ENCODE measurements around the gene MRPL54. TPM values are rescaled to one million over a fixed set of nuclear protein-coding genes. Genes with fewer than 3 reads are reported as not detected.
"Not testable (repeated sequence)": the region's sequence is repeated elsewhere in the genome, so short reads cannot be mapped to it uniquely, and the experiment has no call there.

The MRPL54 gene
- total RNA-seq, 2 donors from 2014 or later = 25.5 to 57.2 TPM

DNA sequence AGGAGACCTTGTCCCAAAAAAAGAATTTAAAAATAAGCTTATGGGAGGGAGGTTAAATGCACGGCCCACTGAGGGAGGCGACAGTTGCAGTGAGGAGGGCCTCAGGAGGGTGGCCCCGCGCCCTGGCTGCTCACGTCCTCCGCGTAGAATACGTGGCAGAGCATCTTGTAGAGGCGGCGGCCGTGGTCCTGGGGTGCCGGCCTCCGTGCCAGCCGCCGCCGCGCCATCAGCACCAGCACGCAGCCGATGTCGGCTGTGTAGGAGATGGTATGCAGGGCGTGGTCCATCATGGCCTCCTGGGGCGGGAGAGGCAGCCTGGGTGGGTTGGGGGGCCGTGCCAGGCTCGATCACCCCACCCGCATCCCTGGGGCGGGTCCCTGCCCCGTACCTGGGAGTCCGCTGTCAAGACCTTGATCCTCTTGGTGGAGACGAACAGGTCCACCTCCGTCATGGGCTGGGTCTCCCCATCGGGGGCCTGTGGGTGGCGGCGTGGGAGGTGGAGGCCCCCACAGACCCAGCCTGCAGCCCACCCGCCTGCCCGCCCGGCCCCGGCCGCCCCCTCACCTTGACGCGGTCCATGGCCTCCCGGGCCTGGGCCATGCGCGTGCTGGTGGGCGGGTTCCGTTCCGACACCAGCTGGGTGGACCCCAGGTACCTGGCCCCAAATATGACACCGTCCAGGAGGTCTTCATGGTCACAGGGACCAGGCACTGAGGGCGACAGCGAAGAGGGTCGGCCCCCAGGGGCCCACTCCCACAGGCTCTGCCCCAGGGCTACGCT lies 8.7 kb upstream of the MRPL54 start:
- H3K9me3 Mint-ChIP-seq = no peaks in the 10 kb centered on the region
- H3K36me3 Mint-ChIP-seq (ENCODE audit: low read depth) = peaks cover 71% of the 10 kb centered on the region
- ATAC-seq (replicated peaks) = no peak
- H3K27ac Mint-ChIP-seq = no peak overlapping the region
- no peaks in the 10 kb centered on the region for H3K27me3 Mint-ChIP-seq
- no peak overlapping the region for H3K4me3 Mint-ChIP-seq
- H3K4me1 Mint-ChIP-seq = peaks cover 6% of the 10 kb centered on the region

DNA sequence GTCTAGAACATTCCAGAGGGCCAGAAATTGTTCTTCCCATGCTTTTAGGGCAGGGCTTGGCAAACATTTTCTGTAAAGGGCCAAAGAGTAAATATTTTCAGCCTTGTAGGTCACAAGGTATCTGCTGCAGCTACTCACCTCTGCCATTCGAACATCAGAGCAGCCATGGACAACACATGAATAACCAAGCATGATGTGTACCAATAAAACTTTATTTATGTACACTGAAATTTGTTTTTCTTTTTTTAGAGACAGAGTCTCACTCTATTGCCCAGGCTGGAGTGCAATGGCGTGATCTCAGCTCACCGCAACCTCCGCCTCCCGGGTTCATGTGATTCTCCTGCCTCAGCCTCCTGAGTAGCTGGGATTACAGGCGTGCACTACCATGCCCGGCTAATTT lies 4.8 kb upstream of the MRPL54 start:
- not testable (repeated sequence) for H3K4me1 Mint-ChIP-seq, H3K27ac Mint-ChIP-seq

DNA sequence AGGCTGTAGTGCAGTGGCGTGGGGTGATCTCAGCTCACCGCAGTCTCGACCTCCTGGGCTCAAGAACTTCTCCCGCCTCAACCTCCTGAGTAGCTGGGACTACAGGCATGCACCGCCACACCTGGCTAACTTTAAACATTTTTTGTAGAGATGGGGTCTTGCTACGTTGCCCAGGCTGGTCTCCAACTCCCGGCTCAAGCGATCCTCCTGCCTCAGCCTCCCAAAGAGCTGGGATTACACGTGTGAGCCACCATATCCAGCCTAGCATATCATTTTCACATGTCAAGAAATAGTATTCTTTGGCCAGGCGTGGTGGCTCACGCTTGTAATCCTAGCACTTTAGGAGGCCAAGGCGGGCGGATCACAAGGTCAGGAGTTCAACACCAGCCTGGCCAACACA lies 4.2 kb upstream of the MRPL54 start:
- H3K27ac Mint-ChIP-seq; H3K9me3 Mint-ChIP-seq; H3K4me3 Mint-ChIP-seq; ATAC-seq (replicated peaks); H3K27me3 Mint-ChIP-seq: not testable (repeated sequence)
- Mint-ChIP-seq H3K4me1 (peaks cover 13% of the 10 kb centered on the region), H3K36me3 (ENCODE audit: low read depth) (peaks cover 79% of the 10 kb centered on the region)

More for the DNA sequence above, 4.8 kb upstream of the MRPL54 start:
- H3K27me3 Mint-ChIP-seq; H3K9me3 Mint-ChIP-seq; H3K4me3 Mint-ChIP-seq; ATAC-seq (replicated peaks): not testable (repeated sequence)
- peaks cover 77% of the 10 kb centered on the region for H3K36me3 Mint-ChIP-seq (ENCODE audit: low read depth)

DNA sequence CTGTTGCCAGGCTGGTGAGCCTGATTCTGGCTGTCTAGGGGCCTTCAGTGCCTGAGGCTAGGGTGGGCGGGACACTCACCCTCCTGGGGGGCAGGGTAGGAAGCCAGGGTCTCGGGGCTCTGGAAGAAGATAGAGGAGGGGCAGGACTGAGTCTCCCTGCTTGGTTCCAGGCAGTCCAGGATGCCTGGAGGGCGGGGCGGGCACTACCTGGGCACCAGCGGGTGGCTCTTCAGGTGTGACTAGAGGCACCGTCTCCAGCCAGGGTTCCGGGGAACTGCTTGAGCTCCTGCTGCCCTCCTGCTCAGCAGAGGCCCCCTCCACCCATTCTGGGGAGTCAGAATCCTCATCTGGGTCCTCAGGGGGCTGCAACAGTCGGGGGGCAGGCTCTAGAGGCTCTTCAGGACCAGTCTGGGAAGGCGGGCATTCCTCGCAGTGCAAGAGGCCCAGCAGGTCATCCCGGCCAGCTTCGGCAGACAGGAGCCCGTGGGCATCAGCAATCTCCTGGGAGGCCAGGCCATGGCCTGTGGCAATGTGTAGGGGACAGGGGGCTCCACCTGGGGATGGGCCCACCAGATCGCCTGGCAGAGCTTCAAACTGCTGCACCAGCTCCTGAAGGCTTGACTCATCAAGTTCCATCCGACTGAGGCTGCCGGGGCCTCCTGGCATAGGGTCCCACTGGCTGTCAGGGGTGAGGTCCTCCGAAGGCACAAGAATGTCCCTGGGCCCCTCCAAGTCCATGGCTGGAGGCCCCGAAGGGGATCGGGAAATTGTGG lies 2.8 kb upstream of the MRPL54 start:
- H3K4me3 Mint-ChIP-seq = peak overlapping the region; percentile 99
- peaks cover 70% of the 10 kb centered on the region for H3K36me3 Mint-ChIP-seq (ENCODE audit: low read depth)
- ATAC-seq (replicated peaks) = no peak
- no peaks in the 10 kb centered on the region for H3K9me3 Mint-ChIP-seq
- peaks cover 13% of the 10 kb centered on the region for H3K4me1 Mint-ChIP-seq
- H3K27me3 Mint-ChIP-seq = no peaks in the 10 kb centered on the region
- H3K27ac Mint-ChIP-seq = peak overlapping the region; percentile 100

DNA sequence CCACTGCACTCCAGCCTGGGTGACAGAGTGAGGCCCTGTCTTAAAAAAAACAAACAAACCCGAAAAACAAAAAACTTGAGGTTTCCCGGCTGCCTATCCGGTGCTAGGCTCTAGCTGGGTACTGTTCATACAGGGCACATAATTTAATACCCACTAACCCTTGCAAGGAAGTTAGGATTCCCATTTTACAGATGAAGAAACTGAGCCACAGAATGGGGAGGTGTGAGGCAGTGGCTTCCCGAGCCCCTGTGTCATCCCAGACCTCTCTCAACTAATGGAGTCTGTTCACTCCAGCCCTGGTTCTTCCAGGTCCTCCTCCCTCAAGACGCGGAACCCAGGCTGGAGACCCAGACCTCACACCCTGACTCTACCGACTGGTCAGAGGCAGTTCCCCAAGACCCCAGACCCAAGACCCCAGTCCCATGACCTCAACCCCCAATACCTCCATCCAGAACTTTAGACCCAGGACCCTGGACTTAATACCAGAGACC lies 1.6 kb upstream of the MRPL54 start:
- Mint-ChIP-seq H3K36me3 (ENCODE audit: low read depth) (peaks cover 60% of the 10 kb centered on the region), H3K9me3 (no peaks in the 10 kb centered on the region), H3K4me3 (peak overlapping the region; percentile 99), H3K27me3 (no peaks in the 10 kb centered on the region), H3K27ac (peak overlapping the region; percentile 100), H3K4me1 (peaks cover 7% of the 10 kb centered on the region)
- ATAC-seq (replicated peaks) = no peak

DNA sequence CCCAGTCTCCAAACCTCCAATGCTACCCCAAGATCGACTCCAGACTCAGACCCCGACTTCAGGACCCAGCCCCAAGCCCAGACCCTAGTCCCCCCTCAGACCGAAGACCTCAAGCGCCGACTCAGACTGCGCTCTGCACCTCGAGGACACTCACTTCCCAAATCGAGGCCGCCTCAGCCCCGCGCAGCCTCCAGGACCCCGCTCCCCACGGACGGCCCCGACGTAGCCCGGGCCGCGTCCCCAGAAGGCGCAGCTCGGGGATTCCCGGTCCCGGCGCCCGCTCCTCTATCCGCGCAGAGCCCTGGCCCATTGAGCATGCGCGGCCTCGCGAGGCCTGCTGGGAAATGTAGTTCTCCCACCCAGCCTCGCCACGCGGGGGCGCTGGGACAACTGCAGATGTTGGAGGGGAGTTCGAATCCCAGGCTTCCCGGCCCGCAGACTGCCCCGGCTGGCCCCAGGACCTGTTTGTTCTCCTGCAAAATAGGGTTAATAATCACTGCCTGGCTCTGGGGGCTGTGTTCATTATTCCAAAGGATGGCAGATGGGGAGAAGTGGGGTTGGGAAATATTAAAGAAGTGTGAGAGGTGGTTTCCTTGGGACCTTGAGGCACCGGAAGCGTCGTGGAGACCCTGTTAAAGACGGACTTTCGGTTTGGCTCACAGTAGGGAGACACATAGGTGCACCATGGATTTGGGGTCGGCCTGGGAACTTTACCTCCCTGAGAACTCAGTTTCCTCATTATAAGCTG lies 926 bp upstream of the MRPL54 start, which contains the start of gene APBA3:
Gene APBA3 (minus strand): TSS at position 311 of the 748 bp plus-strand sequence. CDS start 1,428 bp downstream, outside the sequence.
- H3K27me3 Mint-ChIP-seq = no peaks in the 10 kb centered on the region
- H3K36me3 Mint-ChIP-seq (ENCODE audit: low read depth) = peaks cover 61% of the 10 kb centered on the region
- ATAC-seq (replicated peaks) = peak; percentile 57
- H3K4me3 Mint-ChIP-seq = peak within 1 kb of the TSS; percentile 99
- no peaks in the 10 kb centered on the region for H3K9me3 Mint-ChIP-seq
- H3K4me1 Mint-ChIP-seq = peaks cover 11% of the 10 kb centered on the region
- peak within 1 kb of the TSS; percentile 100 for H3K27ac Mint-ChIP-seq

DNA sequence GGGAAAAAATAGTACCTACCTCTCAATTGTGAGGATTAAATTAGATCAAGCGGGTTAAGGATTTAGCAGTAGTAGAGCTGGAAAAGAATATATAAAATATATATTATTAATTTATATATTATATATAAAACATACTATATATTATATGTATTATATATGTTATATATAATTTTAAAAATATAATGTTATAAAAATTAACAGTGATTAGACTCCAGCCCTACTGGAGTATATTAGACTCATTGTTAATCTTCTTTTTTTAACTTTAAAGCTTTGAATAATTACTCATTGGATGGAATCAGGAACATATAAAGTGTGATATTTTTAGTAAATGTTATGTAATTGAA lies 380 bp upstream of the MRPL54 start:
- peaks cover 13% of the 10 kb centered on the region for H3K4me1 Mint-ChIP-seq
- H3K27ac Mint-ChIP-seq = peak overlapping the region; percentile 100
- no peaks in the 10 kb centered on the region for H3K9me3 Mint-ChIP-seq
- no peak for ATAC-seq (replicated peaks)
- H3K27me3 Mint-ChIP-seq = no peaks in the 10 kb centered on the region
- peak overlapping the region; percentile 99 for H3K4me3 Mint-ChIP-seq
- H3K36me3 Mint-ChIP-seq (ENCODE audit: low read depth) = peaks cover 60% of the 10 kb centered on the region

DNA sequence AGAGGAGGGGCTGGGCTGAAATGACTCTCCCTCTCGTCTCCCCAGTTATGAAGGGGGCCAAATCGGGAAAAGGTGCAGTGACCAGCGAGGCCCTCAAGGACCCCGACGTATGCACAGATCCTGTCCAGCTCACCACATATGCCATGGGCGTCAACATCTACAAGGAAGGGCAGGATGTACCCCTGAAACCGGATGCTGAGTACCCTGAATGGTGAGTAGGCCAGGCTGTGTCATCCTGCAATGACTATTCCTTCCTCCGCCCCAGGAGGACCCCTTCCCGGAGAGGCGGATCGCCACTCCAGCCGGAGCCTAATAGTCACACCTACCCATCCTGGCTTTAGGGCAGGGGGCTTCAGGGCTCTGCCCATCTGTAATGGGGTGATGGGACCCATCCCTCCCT lies 2.6 kb downstream of the MRPL54 start:
- peaks cover 36% of the 10 kb centered on the region for H3K36me3 Mint-ChIP-seq (ENCODE audit: low read depth)
- no peaks in the 10 kb centered on the region for H3K27me3 Mint-ChIP-seq
- H3K9me3 Mint-ChIP-seq = no peaks in the 10 kb centered on the region
- peaks cover 13% of the 10 kb centered on the region for H3K4me1 Mint-ChIP-seq
- H3K4me3 Mint-ChIP-seq = no peak overlapping the region
- no peak for ATAC-seq (replicated peaks)
- no peak overlapping the region for H3K27ac Mint-ChIP-seq

DNA sequence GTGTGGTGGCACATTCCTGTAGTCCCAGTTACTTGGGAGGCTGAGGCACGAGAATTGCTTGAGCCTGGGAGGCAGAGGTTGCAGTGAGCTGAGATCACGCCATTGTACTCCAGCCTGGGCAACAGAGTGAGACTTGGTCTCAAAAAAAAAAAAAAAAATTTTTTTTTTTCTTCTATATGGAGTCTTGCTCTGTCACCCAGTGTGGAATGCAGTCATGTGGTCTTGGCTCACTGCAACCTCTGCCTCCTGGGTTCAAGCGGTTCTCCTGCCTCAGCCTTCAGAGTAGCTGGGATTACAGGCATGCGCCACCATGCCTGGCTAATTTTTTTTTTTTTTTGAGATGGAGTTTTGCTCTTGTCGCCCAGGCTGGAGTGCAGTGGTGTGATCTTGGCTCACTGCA lies 3.3 kb downstream of the MRPL54 start:
- peaks cover 13% of the 10 kb centered on the region for H3K4me1 Mint-ChIP-seq
- not testable (repeated sequence) for H3K9me3 Mint-ChIP-seq; H3K4me3 Mint-ChIP-seq; H3K27ac Mint-ChIP-seq; H3K27me3 Mint-ChIP-seq; ATAC-seq (replicated peaks)
- peaks cover 32% of the 10 kb centered on the region for H3K36me3 Mint-ChIP-seq (ENCODE audit: low read depth)

DNA sequence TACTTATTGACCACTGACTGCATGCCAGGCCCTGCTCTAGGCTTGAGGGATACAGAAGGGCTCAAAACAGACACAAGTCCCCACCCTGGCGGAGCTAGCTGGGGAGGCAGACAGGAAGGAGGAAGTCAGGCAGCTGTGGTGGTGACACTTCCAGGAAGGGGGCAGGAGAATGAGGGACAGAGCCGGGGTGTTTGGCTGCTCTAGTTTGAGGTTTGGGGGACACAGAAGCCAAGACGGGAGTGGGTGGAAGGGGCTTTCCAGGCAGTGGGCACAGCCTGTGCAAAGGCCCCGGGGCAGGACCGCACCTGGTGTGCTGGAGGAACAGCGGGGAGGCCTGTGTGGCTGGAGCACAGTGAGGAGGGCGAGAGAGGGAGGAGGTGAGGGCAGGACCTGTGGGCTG lies 4.0 kb downstream of the MRPL54 start:
- peaks cover 24% of the 10 kb centered on the region for H3K36me3 Mint-ChIP-seq (ENCODE audit: low read depth)
- peak overlapping the region; percentile 50 for H3K4me3 Mint-ChIP-seq
- no peak for ATAC-seq (replicated peaks)

DNA sequence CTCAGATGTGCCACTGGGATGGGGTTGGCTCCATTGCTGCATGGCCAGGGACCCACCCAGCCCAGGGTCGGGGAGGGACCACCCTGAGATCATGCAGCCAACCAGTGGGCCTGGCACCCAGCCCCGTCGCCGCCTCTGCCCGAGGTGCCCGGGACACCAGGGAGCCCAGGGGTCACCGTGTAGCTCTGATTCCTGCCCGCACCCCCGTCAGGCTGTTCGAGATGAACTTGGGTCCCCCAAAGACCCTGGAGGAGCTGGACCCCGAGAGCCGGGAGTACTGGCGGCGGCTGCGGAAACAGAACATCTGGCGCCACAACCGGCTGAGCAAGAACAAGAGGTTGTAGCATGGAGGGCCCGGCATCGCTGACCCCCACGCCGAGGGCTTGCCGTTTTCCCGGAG lies 4.6 kb downstream of the MRPL54 start:
- no peak for ATAC-seq (replicated peaks)
- Mint-ChIP-seq H3K27me3 (no peaks in the 10 kb centered on the region), H3K27ac (no peak overlapping the region), H3K36me3 (ENCODE audit: low read depth) (peaks cover 21% of the 10 kb centered on the region), H3K4me3 (peak overlapping the region; percentile 50), H3K4me1 (peaks cover 13% of the 10 kb centered on the region), H3K9me3 (no peaks in the 10 kb centered on the region)

More for the DNA sequence above, 4.0 kb downstream of the MRPL54 start:
- Mint-ChIP-seq H3K27ac (peak overlapping the region; percentile 90), H3K9me3 (no peaks in the 10 kb centered on the region), H3K4me1 (peaks cover 13% of the 10 kb centered on the region), H3K27me3 (no peaks in the 10 kb centered on the region)

DNA sequence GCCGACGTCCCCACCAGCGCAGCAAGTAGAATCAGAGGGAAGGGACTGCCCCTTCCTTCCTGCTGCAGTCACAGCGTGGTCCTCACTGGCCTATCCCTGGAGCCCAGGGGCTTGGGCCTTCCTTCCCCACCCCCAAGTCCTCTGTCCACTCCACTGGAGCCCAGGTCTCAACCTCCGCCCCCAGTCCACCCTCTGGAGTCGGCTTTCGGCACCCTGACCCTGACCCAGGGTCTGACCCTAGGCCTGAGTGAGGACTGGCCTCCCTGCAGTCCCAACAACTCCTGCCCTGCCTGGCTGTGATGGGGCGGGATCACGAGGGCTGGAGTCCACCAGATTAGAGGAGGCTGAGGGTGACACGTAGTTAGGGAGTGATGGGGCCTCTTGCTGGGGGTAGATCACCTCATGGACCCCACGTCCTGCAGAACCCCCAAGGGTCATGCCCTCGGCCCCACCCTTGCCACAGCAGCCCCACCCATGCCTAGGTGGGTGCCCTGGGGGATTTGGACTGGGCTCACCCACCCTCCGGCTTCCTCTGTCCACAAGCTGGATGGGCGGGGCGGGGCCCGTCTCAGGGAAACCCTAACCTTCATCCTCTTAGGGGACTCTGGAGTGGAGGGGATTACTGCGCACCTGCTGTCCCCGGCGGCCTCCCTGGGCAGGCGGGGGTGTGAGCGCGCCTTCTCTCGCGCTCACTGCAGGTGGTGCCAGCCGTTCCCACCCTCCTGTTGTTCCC lies 5.7 kb downstream of the MRPL54 start:
- no peak overlapping the region for H3K27ac Mint-ChIP-seq
- peaks cover 12% of the 10 kb centered on the region for H3K36me3 Mint-ChIP-seq (ENCODE audit: low read depth)
- no peaks in the 10 kb centered on the region for H3K27me3 Mint-ChIP-seq
- H3K4me3 Mint-ChIP-seq = no peak overlapping the region
- no peak for ATAC-seq (replicated peaks)
- peaks cover 6% of the 10 kb centered on the region for H3K4me1 Mint-ChIP-seq
- H3K9me3 Mint-ChIP-seq = no peaks in the 10 kb centered on the region

DNA sequence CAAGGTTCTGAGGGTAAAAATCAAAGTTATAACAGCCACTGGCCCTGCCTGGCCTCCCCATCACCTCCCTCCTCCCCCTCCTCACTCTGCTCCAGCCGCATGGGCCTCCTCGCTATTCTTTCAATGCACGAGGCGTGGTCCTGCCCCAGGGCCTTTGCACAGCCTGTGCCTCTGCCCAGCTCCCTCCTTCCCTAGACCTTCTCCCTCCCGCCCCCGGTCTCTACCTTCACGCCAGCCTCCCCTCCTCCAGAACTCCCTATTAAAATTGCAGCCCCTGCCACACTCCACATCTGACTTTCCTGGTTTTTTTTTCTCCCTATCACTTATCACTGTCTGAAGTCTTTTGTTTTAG lies 6.2 kb downstream of the MRPL54 start:
- peaks cover 6% of the 10 kb centered on the region for H3K4me1 Mint-ChIP-seq
- H3K27me3 Mint-ChIP-seq = no peaks in the 10 kb centered on the region
- H3K4me3 Mint-ChIP-seq = no peak overlapping the region
- no peak for ATAC-seq (replicated peaks)
- H3K9me3 Mint-ChIP-seq = no peaks in the 10 kb centered on the region
- peaks cover 11% of the 10 kb centered on the region for H3K36me3 Mint-ChIP-seq (ENCODE audit: low read depth)
- no peak overlapping the region for H3K27ac Mint-ChIP-seq

DNA sequence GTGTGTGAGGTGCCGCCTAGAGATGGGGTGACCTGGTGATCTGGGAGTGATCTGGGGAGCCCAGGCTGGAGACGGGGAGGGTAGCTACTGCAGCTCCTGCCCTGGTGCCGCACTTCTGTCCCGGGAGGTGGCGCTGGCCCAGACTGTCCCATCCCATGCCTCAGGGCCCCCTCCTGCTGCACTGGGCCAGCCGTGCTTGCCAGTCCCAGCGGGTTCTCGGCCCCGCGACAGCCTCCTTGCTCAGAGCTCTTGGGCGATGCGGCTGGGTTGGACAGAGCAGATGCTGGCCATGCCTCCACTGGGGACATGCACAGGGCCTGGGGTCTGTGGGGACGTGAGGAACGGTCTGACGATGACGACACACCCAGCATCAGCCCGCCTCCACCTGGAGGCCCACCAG lies 7.0 kb downstream of the MRPL54 start:
- Mint-ChIP-seq H3K27ac (no peak overlapping the region), H3K4me1 (peaks cover 6% of the 10 kb centered on the region), H3K9me3 (no peaks in the 10 kb centered on the region), H3K27me3 (no peaks in the 10 kb centered on the region), H3K4me3 (no peak overlapping the region), H3K36me3 (ENCODE audit: low read depth) (peaks cover 11% of the 10 kb centered on the region)
- no peak for ATAC-seq (replicated peaks)

Data from activated T-helper 17 cell treated with anti-CD3 and anti-CD28 coated beads, Interleukin-2, amount 50 U/mL, for 72 hours (primary cell).